Panc1 (cell line): Measurements from ENCODE around the gene DAG1. TPM values are rescaled to one million over a fixed set of nuclear protein-coding genes. Genes with fewer than 3 reads are reported as not detected.

Experiments
- ATAC-seq: fragments of 200-7000 bp; cut with Tn5 transposase; 2 replicates; pipeline ENCODE4 v1.9.1; 2020; ENCODE audit warnings: mild to moderate bottlenecking, moderate library complexity
- BruUV-seq: library from RNA; stranded (reverse); fragments of 400-500 nt; replicated peaks from 2 replicates; lab custom pipeline; 2021; lab: Mats Ljungman, UMichigan
- CTCF ChIA-PET: fragments of 300-600 bp; sonication (Branson Sonifier 250); formaldehyde crosslinking; loops from one replicate; lab custom pipeline; 2022; ENCODE audit warnings: antibody characterized with exemption; lab: Charles Lee
- POLR2A ChIA-PET: fragments of 300-600 bp; sonication (Branson Sonifier 250); formaldehyde crosslinking; loops from one replicate; lab custom pipeline; 2022; ENCODE audit warnings: antibody characterized with exemption; lab: Charles Lee
- DNase-seq: peaks from one replicate; pipeline ENCODE4 v3.0.0-alpha.2; 2010; ENCODE audit warnings: low read depth, low spot score
- H3K27ac ChIP-seq: 2 replicates; pipeline ENCODE4 v1.5.1; 2011; ENCODE audit warnings: mild to moderate bottlenecking, low read length, inconsistent platforms
- H3K27me3 ChIP-seq: fragments of 200-500 bp; sonication (Bioruptor generic); 2 replicates; pipeline ENCODE4 v1.6.0; 2014; ENCODE audit warnings: low read length, inconsistent platforms; ENCODE audit not compliant: control insufficient read depth, insufficient read depth
- H3K36me3 ChIP-seq: fragments of 200-500 bp; sonication (Bioruptor generic); 2 replicates; pipeline ENCODE4 v1.5.1; 2014; ENCODE audit warnings: inconsistent platforms, mild to moderate bottlenecking, low read length, moderate library complexity; ENCODE audit not compliant: control insufficient read depth, insufficient read depth
- H3K4me1 ChIP-seq: 2 replicates; pipeline ENCODE4 v1.5.1; 2011; ENCODE audit warnings: inconsistent platforms, mild to moderate bottlenecking, low read length, moderate library complexity; ENCODE audit not compliant: control insufficient read depth, insufficient read depth
- H3K4me3 ChIP-seq, 2 experiments: 2 replicates each; pipeline ENCODE4 v1.5.1; 2011 to 2012; ENCODE audit warnings: low read depth in 2 of 2, low read length in 2 of 2, mild to moderate bottlenecking in 2 of 2, inconsistent platforms in 1 of 2, moderate library complexity in 1 of 2
- H3K9me3 ChIP-seq: fragments of 200-500 bp; sonication (Bioruptor generic); 2 replicates; pipeline ENCODE4 v1.5.1; 2014; ENCODE audit warnings: low read depth, mild to moderate bottlenecking, inconsistent platforms, low read length, moderate library complexity; ENCODE audit not compliant: control insufficient read depth, insufficient read depth
- CTCF ChIP-seq: fragments of 450-650 bp; IDR thresholded peaks from 2 replicates; pipeline ENCODE4 v1.5.1; 2017; ENCODE audit warnings: mild to moderate bottlenecking
- POLR2AphosphoS5 ChIP-seq: IDR thresholded peaks from 2 replicates; pipeline ENCODE4 v1.6.1; 2012; ENCODE audit warnings: mild to moderate bottlenecking, low read depth, low read length, moderate library complexity
- REST ChIP-seq, 2 experiments: IDR thresholded peaks; 2 replicates each; pipeline ENCODE4 v1.6.1; 2011 to 2012; ENCODE audit warnings: low read depth in 2 of 2, control low read depth in 1 of 2, low read length in 1 of 2, mild to moderate bottlenecking in 1 of 2, moderate library complexity in 1 of 2; ENCODE audit not compliant: insufficient read depth in 1 of 2
- SIN3A ChIP-seq: IDR thresholded peaks from 2 replicates; pipeline ENCODE4 v1.6.1; 2012; ENCODE audit warnings: low read depth, mild to moderate bottlenecking, low read length, moderate library complexity, borderline replicate concordance; ENCODE audit not compliant: insufficient read depth
- TCF7L2 ChIP-seq: IDR thresholded peaks from 2 replicates; pipeline ENCODE4 v1.6.1; 2011; ENCODE audit warnings: mild to moderate bottlenecking, low read depth, low read length, inconsistent platforms
- in situ Hi-C: cut with HindIII; loops from 2 replicates; pipeline ENCODE4 v1.10.0; 2016; ENCODE audit warnings: low sequenced_read_pairs, low pct_unique_long_range_greater_than_20kb
- intact Hi-C: fragments of 100-400 bp; cut with micrococcal nuclease; formaldehyde crosslinking; loops from one replicate; pipeline ENCODE4 v1.10.0; 2022; ENCODE audit not compliant: unreplicated experiment
- total RNA-seq: library from RNA; stranded (reverse); gene quantifications from one replicate; pipeline ENCODE4 v1.2.1, GENCODE V29; 2021; ENCODE audit not compliant: unreplicated experiment

The DAG1 gene
- total RNA-seq, 1 experiment from 2014 or later: 160 TPM

GRCh38 chr3:49523756-49524747 is 54.0 kb downstream of the DAG1 start:
- H3K36me3 ChIP-seq: no peaks in the 10 kb centered on the region
- intact Hi-C loops: no loop called here
- no TSS peak for BruUV-seq
- TF ChIP-seq POLR2AphosphoS5 (no peak), SIN3A (no peak), CTCF (no peak), REST (IDR thresholded peaks at IDR 0.05; ENCODE audit: insufficient read depth in 1 of 2, low read depth in 2 of 2, low read length in 1 of 2) (no peak), TCF7L2 (no peak)
- H3K4me1 ChIP-seq: no peaks in the 10 kb centered on the region
- no peak overlapping the region for H3K4me3 ChIP-seq
- H3K27ac ChIP-seq: no peak overlapping the region
- POLR2A ChIA-PET: no interaction called here
- in situ Hi-C loops: no loop called here
- no peaks in the 10 kb centered on the region for H3K27me3 ChIP-seq
- ATAC-seq (no peak), DNase-seq (no peak)
- CTCF ChIA-PET: no interaction called here
- no peaks in the 10 kb centered on the region for H3K9me3 ChIP-seq

GRCh38 chr3:49529567-49529966 is 59.5 kb downstream of the DAG1 start:
- TF ChIP-seq CTCF: no peak
- TF ChIP-seq TCF7L2: no peak
- TF ChIP-seq REST (IDR thresholded peaks at IDR 0.05; ENCODE audit: insufficient read depth in 1 of 2, low read depth in 2 of 2, low read length in 1 of 2): no peak
- no peak for TF ChIP-seq POLR2AphosphoS5
- no peak for TF ChIP-seq SIN3A
- intact Hi-C loops (no loop called here), in situ Hi-C loops (no loop called here)
- BruUV-seq: no TSS peak
- H3K4me1 ChIP-seq: no peaks in the 10 kb centered on the region
- DNase-seq (no peak), ATAC-seq (no peak)
- no peak overlapping the region for H3K27ac ChIP-seq
- POLR2A ChIA-PET: interaction anchor here (0.6 kb wide), 1 partner anchor 361 kb away, joined by 7 read pairs; no protein-coding TSS in a partner anchor
- no peaks in the 10 kb centered on the region for H3K36me3 ChIP-seq
- H3K27me3 ChIP-seq: no peaks in the 10 kb centered on the region
- no peak overlapping the region for H3K4me3 ChIP-seq
- no peaks in the 10 kb centered on the region for H3K9me3 ChIP-seq
- CTCF ChIA-PET: no interaction called here
